NT2/D1 (cell line): ENCODE results near the gene KRTAP10-3.

ENCODE experiments used
- SUZ12 ChIP-seq: IDR thresholded peaks from 2 replicates; pipeline ENCODE4 v1.6.1; 2011; ENCODE audit not compliant: insufficient read length, insufficient read depth; ENCODE audit errors: extremely low read depth
- YY1 ChIP-seq: IDR thresholded peaks from 2 replicates; pipeline ENCODE4 v1.6.1; 2011; ENCODE audit not compliant: insufficient read length, insufficient read depth
- ZNF274 ChIP-seq: IDR thresholded peaks from 2 replicates; pipeline ENCODE4 v1.6.1; 2011; ENCODE audit warnings: mild to moderate bottlenecking, low read depth, low read length

- no peak for TF ChIP-seq YY1
- no peak for TF ChIP-seq ZNF274
- no peak for TF ChIP-seq SUZ12
These were observed 19.9 kb upstream of the KRTAP10-3 start for GRCh38 chr21:44578371-44579055.
